ENCODE measurements around the gene ASAH2.

Gene ASAH2

DNA sequence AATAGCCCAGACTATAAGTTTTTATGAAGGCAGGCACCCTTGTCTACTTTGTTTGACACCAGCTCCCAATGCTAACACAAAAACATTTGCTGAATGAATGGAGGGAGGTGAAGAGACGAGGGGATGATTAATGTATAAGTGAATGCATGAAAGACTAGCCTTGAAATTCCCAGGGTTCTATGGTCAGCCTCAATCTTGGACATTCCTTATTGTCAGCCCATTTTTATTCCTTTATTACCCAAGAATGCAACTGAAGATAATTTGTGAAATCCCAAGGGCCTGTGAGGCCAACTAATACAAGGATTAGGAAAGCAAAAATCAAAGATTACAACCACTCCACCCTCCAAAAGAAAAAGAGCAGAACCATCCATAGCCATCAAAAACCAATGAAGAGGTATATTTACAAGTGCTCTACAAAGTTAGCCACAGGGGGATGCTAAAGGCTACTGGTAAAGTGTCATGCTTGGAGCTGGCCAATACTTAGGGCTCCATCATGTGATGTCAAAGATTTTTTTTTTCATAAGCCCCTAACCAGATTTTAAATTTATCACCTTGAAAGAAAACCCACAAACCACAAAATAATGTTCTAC, 40.0 kb upstream of the ASAH2 start:
- H3K4me3 ChIP-seq (ENCODE audit: low read depth, low read length): no peak overlapping the region
- DNase-seq: no peak
- TF ChIP-seq, protein P1, sequence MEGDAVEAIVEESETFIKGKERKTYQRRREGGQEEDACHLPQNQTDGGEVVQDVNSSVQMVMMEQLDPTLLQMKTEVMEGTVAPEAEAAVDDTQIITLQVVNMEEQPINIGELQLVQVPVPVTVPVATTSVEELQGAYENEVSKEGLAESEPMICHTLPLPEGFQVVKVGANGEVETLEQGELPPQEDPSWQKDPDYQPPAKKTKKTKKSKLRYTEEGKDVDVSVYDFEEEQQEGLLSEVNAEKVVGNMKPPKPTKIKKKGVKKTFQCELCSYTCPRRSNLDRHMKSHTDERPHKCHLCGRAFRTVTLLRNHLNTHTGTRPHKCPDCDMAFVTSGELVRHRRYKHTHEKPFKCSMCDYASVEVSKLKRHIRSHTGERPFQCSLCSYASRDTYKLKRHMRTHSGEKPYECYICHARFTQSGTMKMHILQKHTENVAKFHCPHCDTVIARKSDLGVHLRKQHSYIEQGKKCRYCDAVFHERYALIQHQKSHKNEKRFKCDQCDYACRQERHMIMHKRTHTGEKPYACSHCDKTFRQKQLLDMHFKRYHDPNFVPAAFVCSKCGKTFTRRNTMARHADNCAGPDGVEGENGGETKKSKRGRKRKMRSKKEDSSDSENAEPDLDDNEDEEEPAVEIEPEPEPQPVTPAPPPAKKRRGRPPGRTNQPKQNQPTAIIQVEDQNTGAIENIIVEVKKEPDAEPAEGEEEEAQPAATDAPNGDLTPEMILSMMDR (IDR thresholded peaks at IDR 0.05; ENCODE audit: low read depth, low read length): no peak
- H3K9me3 ChIP-seq (ENCODE audit: severe bottlenecking): no peaks in the 10 kb centered on the region
- no peak overlapping the region for H3K27ac ChIP-seq
- H3K27me3 ChIP-seq (ENCODE audit: insufficient read depth, low read depth, severe bottlenecking): peaks cover 3% of the 10 kb centered on the region
- H3K36me3 ChIP-seq: no peaks in the 10 kb centered on the region

DNA sequence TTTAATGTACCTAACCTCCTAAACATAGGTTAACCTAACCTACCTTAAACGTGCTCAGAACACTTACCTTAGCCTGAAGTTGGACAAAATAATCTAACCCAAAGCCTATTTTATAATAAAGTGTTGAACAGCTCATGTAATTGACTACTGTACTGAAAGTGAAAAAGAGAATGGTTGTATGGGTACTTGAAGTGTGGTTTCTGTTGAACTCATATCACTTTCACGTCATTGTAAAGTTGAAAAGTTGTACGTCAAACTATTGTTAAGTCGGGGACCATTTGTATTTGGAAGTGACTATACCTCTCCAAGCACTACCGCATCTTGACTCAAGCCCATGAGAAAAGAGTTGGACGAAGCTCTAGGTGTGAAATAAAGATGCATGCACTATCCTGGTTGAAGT, 37.9 kb upstream of the ASAH2 start:
- Histone ChIP-seq H3K27ac (no peak overlapping the region), H3K27me3 (ENCODE audit: insufficient read depth, low read depth, severe bottlenecking) (peaks cover 3% of the 10 kb centered on the region), H3K9me3 (ENCODE audit: severe bottlenecking) (no peaks in the 10 kb centered on the region), H3K4me3 (ENCODE audit: low read depth, low read length) (no peak overlapping the region), H3K36me3 (no peaks in the 10 kb centered on the region)
- TF ChIP-seq, protein P1 (IDR thresholded peaks at IDR 0.05; ENCODE audit: low read depth, low read length): no peak
- no peak for DNase-seq

DNA sequence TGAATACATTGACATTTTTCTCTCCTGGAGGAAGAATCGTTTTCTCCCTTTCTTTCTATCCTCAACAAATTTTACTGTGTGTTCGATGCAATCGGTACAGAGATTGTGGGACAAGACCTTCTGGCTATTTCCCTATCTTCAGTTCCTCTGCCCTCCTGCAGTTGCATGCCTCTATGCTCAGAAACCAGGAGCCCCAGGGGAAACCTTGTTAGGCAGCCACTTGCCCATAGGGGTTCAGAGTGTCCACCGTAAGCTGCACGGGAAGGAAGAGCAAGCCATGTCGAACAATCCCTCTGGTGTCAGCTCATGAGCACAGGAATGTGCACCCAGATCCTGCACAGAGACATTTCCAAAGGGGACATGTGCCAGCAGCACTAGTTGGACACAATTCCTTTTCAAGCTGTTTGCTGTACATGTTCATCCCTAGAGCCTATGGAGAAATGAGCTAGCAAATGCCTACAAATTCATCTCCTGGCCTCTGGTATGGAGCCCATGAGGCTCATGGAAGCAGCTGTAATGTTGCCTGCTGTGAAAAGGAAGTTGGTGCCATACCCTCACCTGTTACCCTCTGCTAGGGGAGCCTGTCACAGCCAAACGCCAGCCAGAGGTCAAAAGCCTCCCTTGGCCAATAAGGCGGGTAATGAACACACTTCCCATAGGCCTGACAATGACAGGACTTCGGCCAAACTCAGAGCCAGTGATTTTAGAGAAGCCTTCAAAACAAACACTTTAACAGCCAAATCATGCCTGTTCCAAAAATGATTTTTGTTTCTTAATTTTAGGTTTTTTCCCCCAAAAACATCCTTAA, 35.9 kb upstream of the ASAH2 start:
- Histone ChIP-seq H3K9me3 (ENCODE audit: severe bottlenecking) (no peaks in the 10 kb centered on the region), H3K36me3 (no peaks in the 10 kb centered on the region), H3K4me3 (ENCODE audit: low read depth, low read length) (no peak overlapping the region), H3K27me3 (ENCODE audit: insufficient read depth, low read depth, severe bottlenecking) (peaks cover 3% of the 10 kb centered on the region), H3K27ac (no peak overlapping the region)
- DNase-seq: no peak
- TF ChIP-seq, protein P1 (IDR thresholded peaks at IDR 0.05; ENCODE audit: low read depth, low read length): no peak

DNA sequence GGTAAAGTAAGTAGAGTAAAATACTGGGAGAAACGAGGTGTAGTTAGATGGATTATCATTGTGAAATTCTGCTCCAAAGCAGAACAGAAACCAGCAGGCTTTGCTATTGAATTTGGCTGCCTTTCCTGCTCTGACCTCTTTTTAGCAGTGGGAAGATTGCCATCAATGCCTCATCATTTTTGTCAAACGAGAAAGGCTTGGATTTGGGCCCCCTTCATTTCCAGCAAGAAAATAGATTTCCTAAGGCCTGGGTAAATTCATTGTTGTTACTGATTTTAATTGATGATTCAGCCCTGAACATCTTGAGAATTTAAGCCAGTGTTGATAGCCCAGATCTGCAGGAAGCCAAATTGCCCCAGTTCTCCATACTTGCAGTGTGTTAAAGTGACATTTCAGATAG, 35.2 kb upstream of the ASAH2 start:
- TF ChIP-seq, protein P1 (IDR thresholded peaks at IDR 0.05; ENCODE audit: low read depth, low read length): no peak
- Histone ChIP-seq H3K36me3 (no peaks in the 10 kb centered on the region), H3K9me3 (ENCODE audit: severe bottlenecking) (no peaks in the 10 kb centered on the region), H3K4me3 (ENCODE audit: low read depth, low read length) (no peak overlapping the region), H3K27ac (no peak overlapping the region), H3K27me3 (ENCODE audit: insufficient read depth, low read depth, severe bottlenecking) (peaks cover 3% of the 10 kb centered on the region)
- DNase-seq: no peak

DNA sequence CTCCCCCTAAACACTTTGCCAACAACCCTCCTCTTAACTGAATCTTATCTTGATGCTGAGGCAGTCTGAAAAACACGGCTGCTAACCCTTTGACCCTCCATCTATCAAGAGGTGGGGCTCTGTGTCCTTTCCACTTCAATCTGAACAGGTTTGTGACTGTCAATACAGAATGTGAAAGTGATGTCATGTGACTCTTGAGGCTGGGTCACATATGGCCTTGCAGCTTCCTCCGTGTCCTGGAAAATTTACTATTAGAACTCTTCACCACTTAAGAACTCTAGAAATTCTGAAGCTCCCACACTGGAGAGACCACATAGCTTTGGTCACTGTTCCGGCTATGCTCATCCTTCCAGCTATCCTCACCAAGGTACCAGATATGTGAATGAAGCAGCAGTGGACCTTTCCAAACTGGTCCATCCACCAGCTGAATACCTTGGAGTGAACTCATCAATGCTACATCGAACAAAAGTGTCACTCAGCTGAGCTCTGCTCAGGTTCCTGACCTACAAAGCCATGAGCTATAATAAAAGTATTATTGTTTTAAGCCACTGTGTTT, 30.7 kb upstream of the ASAH2 start:
- H3K9me3 ChIP-seq (ENCODE audit: severe bottlenecking): no peaks in the 10 kb centered on the region
- H3K27me3 ChIP-seq (ENCODE audit: insufficient read depth, low read depth, severe bottlenecking): no peaks in the 10 kb centered on the region
- H3K27ac ChIP-seq: no peak overlapping the region
- no peak for DNase-seq
- no peak overlapping the region for H3K4me3 ChIP-seq (ENCODE audit: low read depth, low read length)
- TF ChIP-seq, protein P1 (IDR thresholded peaks at IDR 0.05; ENCODE audit: low read depth, low read length): no peak
- H3K36me3 ChIP-seq: no peaks in the 10 kb centered on the region
